ENCODE measurements around the gene MYOM1. TPM values are rescaled to one million over a fixed set of nuclear protein-coding genes. Genes with fewer than 3 reads are reported as not detected.

Gene MYOM1
- polyA plus RNA-seq, 4 donors = 1.5 to 7.9 (median 2.8) TPM

DNA sequence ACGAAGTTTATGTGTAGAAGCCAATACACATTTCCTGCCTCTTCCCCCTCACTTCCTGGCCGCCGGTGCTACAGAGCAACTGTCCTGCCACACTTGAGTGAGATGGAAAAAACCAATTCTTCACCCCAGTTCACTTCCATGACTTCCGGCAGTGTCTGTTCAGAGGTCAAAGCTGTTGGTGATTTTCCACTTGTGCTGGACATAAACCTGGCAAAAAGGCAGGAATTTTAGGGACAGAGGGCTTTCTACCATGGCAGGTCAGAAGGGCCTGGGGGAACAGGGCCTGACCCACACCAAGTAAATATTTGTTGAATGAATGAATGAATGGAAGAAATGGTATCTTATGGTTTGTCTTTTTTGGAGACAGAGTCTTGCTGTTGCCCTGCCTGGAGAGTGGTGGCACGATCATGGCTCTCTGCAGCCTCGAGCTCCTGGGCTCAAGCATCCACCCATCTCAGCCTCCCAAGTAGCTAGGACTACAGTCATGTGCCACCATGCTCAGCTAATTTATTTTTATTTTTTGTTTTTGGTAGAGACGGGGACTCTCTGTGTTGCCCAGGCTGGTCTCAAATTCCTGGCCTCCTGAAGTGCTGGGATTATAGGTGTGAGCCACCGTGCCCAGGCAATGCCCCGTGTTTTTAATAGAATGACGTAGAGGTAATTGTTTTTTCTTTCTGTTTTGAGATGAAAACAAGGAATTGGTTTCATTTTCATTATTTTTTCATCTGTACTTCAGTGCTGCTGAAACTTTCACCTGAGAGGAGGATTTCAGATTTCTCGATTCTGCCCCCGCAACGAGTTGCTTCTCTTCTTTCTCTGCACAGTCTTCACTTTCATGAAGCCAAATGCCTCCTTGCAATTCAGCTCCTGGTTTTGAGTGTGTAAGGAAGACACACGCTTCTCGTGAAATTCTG lies 158.8 kb downstream of the MYOM1 start:
- no peak overlapping the region for H3K4me3 ChIP-seq (ENCODE audit: low read depth in 1 of 3, low read length in 3 of 3)
- peaks cover 0 to 8% (median 5%) of the 10 kb centered on the region in 3 donors for H3K4me1 ChIP-seq (ENCODE audit: control insufficient read depth in 3 of 3, insufficient read depth in 2 of 3, low read depth in 1 of 3, low read length in 2 of 3)
- H3K36me3 ChIP-seq (ENCODE audit: control insufficient read depth in 3 of 3, insufficient read depth in 2 of 3, low read depth in 1 of 3, low read length in 3 of 3) = no peaks in the 10 kb centered on the region
- no peaks in the 10 kb centered on the region for H3K27me3 ChIP-seq (ENCODE audit: control insufficient read depth in 3 of 3, insufficient read depth in 3 of 3, low read length in 3 of 3)
- DNase-seq (no peak), FAIRE-seq (no peak)
- H3K9me3 ChIP-seq (ENCODE audit: control insufficient read depth in 2 of 2, insufficient read depth in 1 of 2, low read depth in 1 of 2, low read length in 1 of 2) = peaks cover 0 to 4% of the 10 kb centered on the region in 2 donors
- WGBS, 3 donors = 58 to 86% (median 65%) methylated on average over 15 of the region's 15 CpGs
- peak overlapping the region in 2 of 3 donors; percentile 73 to 96 for H3K27ac ChIP-seq (ENCODE audit: low read depth in 1 of 3, low read length in 2 of 3)

DNA sequence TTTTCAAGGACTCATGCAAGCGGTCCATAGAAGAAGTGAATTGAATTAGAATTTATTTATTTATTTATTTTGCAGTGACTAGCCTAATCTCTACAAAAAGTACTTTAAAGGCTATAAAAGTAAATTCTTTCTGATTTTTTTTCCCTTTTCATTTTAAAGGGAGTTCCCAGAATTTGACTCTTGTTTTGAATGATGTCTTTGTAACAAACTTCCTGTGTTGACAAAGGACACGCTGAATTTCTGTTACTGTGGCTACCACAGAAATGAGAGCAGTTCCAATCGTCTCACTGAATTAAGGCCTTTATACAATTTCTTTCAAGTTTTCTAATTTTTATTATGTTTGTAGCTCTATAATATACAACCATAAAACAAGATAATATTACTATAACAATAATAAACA lies 160.5 kb downstream of the MYOM1 start:
- H3K27me3 ChIP-seq (ENCODE audit: control insufficient read depth in 3 of 3, insufficient read depth in 3 of 3, low read length in 3 of 3) = no peaks in the 10 kb centered on the region
- 48 to 77% (median 62%) methylated on average over 3 of the region's 3 CpGs for WGBS, 3 donors

DNA sequence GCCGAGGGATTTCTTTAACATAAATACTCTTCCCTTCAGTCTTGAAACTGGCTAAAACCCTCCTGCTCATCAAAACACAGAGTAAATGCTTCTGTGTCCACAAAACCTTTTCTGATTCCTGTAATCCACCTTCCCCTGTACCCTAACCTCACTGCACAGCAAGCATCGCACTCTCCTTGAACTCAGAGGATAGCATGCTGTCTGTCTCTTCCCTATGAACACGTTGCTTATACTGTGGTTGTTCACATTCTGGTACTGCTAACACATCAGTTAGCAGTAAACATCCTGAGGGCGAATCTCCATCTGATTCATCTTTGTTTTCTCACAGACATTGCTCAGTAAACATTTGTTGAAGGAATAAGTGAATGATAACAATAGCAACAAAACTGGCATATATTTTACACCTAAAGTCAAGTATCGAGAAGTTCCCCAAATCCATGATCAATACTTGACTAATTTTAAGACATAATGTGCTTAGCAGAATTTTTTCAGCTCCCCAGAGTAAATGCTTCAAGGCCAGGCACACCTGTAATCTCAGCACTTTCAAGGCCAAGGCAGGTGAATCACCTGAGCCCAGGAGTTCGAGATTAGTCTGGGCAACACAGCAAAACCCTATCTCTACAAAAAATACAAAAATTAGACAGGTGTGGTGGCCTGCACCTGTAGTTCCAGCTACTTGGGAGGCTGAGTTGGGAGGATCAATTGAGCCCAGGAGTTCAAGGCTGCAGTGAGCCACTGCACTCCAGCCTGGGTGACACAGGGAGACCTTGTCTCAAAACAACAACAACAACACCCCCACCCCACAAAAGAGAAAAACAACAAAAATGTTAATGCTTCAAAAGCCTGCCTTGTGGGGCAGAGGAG lies 161.2 kb downstream of the MYOM1 start:
- FAIRE-seq = no peak
- peaks cover 0 to 10% (median 5%) of the 10 kb centered on the region in 3 donors for H3K4me1 ChIP-seq (ENCODE audit: control insufficient read depth in 3 of 3, insufficient read depth in 2 of 3, low read depth in 1 of 3, low read length in 2 of 3)
- peak overlapping the region in 2 of 3 donors; percentile 5 to 93 for H3K27ac ChIP-seq (ENCODE audit: low read depth in 1 of 3, low read length in 2 of 3)
- peaks cover 0 to 4% of the 10 kb centered on the region in 2 donors for H3K9me3 ChIP-seq (ENCODE audit: control insufficient read depth in 2 of 2, insufficient read depth in 1 of 2, low read depth in 1 of 2, low read length in 1 of 2)
- no peaks in the 10 kb centered on the region for H3K27me3 ChIP-seq (ENCODE audit: control insufficient read depth in 3 of 3, insufficient read depth in 3 of 3, low read length in 3 of 3)
- no peaks in the 10 kb centered on the region for H3K36me3 ChIP-seq (ENCODE audit: control insufficient read depth in 3 of 3, insufficient read depth in 2 of 3, low read depth in 1 of 3, low read length in 3 of 3)
- H3K4me3 ChIP-seq (ENCODE audit: low read depth in 1 of 3, low read length in 3 of 3) = no peak overlapping the region
- DNase-seq = peak in 1 of 2 donors; percentile 39
- WGBS, 3 donors = 66 to 71% (median 68%) methylated on average over 6 of the region's 6 CpGs

More for the DNA sequence above, 160.5 kb downstream of the MYOM1 start:
- Histone ChIP-seq H3K4me3 (ENCODE audit: low read depth in 1 of 3, low read length in 3 of 3) (no peak overlapping the region), H3K4me1 (ENCODE audit: control insufficient read depth in 3 of 3, insufficient read depth in 2 of 3, low read depth in 1 of 3, low read length in 2 of 3) (peaks cover 0 to 10% (median 5%) of the 10 kb centered on the region in 3 donors), H3K9me3 (ENCODE audit: control insufficient read depth in 2 of 2, insufficient read depth in 1 of 2, low read depth in 1 of 2, low read length in 1 of 2) (peaks cover 0 to 4% of the 10 kb centered on the region in 2 donors), H3K27ac (ENCODE audit: low read depth in 1 of 3, low read length in 2 of 3) (peak overlapping the region in 1 of 3 donors; percentile 93), H3K36me3 (ENCODE audit: control insufficient read depth in 3 of 3, insufficient read depth in 2 of 3, low read depth in 1 of 3, low read length in 3 of 3) (no peaks in the 10 kb centered on the region)
- DNase-seq (peak in 1 of 2 donors; percentile 46), FAIRE-seq (no peak)

DNA sequence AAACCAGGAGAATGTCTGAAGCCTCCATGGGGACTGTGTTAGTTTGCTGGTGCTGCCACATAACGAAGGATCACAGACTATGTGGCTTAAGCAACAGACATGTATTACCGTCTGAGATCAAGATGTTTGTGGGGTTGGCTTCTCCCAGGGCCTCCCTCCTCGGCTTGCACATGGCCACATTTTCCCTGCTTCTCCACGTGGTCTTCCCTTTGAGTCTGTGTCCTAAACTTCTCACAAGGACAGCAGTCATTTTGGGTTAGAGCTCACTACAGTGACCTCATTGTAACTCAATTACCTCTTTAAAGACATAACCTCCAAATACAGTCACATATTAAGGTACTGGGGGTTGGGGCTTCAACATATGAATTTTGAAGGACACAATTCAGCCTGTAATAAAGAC lies 162.2 kb downstream of the MYOM1 start:
- H3K27ac ChIP-seq (ENCODE audit: low read depth in 1 of 3, low read length in 2 of 3) = peak overlapping the region in 1 of 3 donors; percentile 46
- H3K4me3 ChIP-seq (ENCODE audit: low read depth in 1 of 3, low read length in 3 of 3) = no peak overlapping the region
- H3K9me3 ChIP-seq (ENCODE audit: control insufficient read depth in 2 of 2, insufficient read depth in 1 of 2, low read depth in 1 of 2, low read length in 1 of 2) = peaks cover 0 to 4% of the 10 kb centered on the region in 2 donors
- H3K27me3 ChIP-seq (ENCODE audit: control insufficient read depth in 3 of 3, insufficient read depth in 3 of 3, low read length in 3 of 3) = no peaks in the 10 kb centered on the region
- peaks cover 0 to 10% (median 7%) of the 10 kb centered on the region in 3 donors for H3K4me1 ChIP-seq (ENCODE audit: control insufficient read depth in 3 of 3, insufficient read depth in 2 of 3, low read depth in 1 of 3, low read length in 2 of 3)
- 69 to 89% (median 88%) methylated on average over 4 of the region's 4 CpGs for WGBS, 3 donors
- FAIRE-seq (no peak), DNase-seq (no peak)
- H3K36me3 ChIP-seq (ENCODE audit: control insufficient read depth in 3 of 3, insufficient read depth in 2 of 3, low read depth in 1 of 3, low read length in 3 of 3) = no peaks in the 10 kb centered on the region

DNA sequence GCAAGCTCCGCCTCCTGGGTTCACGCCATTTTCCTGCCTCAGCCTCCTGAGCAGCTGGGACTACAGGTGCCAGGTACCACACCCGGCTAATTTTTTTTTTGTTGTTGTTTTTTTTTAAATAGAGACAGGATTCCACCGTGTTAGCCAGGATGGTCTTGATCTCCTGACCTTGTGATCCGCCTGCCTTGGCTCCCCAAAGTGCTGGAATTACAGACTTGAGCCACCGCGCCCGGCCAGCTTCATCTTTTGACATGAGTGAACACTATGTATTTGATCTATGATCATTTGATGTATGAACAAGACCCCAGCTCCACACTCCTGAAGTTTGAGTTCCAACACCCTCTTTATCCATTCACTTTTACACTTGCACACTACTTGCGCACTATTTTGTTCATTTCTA lies 163.5 kb downstream of the MYOM1 start:
- FAIRE-seq (no peak), DNase-seq (no peak)
- no peaks in the 10 kb centered on the region for H3K27me3 ChIP-seq (ENCODE audit: control insufficient read depth in 3 of 3, insufficient read depth in 3 of 3, low read length in 3 of 3)
- H3K27ac ChIP-seq (ENCODE audit: low read depth in 1 of 3, low read length in 2 of 3) = no peak overlapping the region
- H3K4me3 ChIP-seq (ENCODE audit: low read depth in 1 of 3, low read length in 3 of 3) = no peak overlapping the region
- 54 to 68% (median 59%) methylated on average over 9 of the region's 9 CpGs for WGBS, 3 donors
- H3K36me3 ChIP-seq (ENCODE audit: control insufficient read depth in 3 of 3, insufficient read depth in 2 of 3, low read depth in 1 of 3, low read length in 3 of 3) = no peaks in the 10 kb centered on the region
- peaks cover 0 to 14% (median 7%) of the 10 kb centered on the region in 3 donors for H3K4me1 ChIP-seq (ENCODE audit: control insufficient read depth in 3 of 3, insufficient read depth in 2 of 3, low read depth in 1 of 3, low read length in 2 of 3)
- H3K9me3 ChIP-seq (ENCODE audit: control insufficient read depth in 2 of 2, insufficient read depth in 1 of 2, low read depth in 1 of 2, low read length in 1 of 2) = peaks cover 0 to under 1% of the 10 kb centered on the region in 2 donors

DNA sequence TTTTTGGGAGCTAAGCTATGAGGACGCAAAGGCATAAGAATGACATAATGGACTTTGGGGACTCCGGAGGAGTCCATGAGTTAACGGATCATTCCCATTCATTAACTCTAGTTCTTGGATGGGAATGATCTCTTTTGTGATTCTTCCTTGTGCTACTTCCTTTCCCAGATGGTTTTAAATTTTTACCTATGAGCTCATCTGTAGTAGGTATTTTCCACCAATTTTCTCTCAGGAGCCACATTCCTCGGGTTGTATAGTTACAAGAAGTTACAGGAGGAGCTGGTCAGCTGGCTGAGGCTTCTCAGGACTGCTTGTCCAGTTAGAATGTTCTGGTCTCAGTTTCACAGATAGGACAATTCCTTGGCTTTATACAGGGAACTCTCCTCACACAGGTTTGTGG lies 164.0 kb downstream of the MYOM1 start:
- H3K4me1 ChIP-seq (ENCODE audit: control insufficient read depth in 3 of 3, insufficient read depth in 2 of 3, low read depth in 1 of 3, low read length in 2 of 3) = peaks cover 0 to 18% (median 7%) of the 10 kb centered on the region in 3 donors
- H3K9me3 ChIP-seq (ENCODE audit: control insufficient read depth in 2 of 2, insufficient read depth in 1 of 2, low read depth in 1 of 2, low read length in 1 of 2) = no peaks in the 10 kb centered on the region
- FAIRE-seq (no peak), DNase-seq (no peak)
- H3K27ac ChIP-seq (ENCODE audit: low read depth in 1 of 3, low read length in 2 of 3) = no peak overlapping the region
- H3K36me3 ChIP-seq (ENCODE audit: control insufficient read depth in 3 of 3, insufficient read depth in 2 of 3, low read depth in 1 of 3, low read length in 3 of 3) = no peaks in the 10 kb centered on the region
- H3K27me3 ChIP-seq (ENCODE audit: control insufficient read depth in 3 of 3, insufficient read depth in 3 of 3, low read length in 3 of 3) = no peaks in the 10 kb centered on the region
- WGBS, 3 donors = 61 to 77% (median 76%) methylated on average over 4 of the region's 4 CpGs
- H3K4me3 ChIP-seq (ENCODE audit: low read depth in 1 of 3, low read length in 3 of 3) = no peak overlapping the region

DNA sequence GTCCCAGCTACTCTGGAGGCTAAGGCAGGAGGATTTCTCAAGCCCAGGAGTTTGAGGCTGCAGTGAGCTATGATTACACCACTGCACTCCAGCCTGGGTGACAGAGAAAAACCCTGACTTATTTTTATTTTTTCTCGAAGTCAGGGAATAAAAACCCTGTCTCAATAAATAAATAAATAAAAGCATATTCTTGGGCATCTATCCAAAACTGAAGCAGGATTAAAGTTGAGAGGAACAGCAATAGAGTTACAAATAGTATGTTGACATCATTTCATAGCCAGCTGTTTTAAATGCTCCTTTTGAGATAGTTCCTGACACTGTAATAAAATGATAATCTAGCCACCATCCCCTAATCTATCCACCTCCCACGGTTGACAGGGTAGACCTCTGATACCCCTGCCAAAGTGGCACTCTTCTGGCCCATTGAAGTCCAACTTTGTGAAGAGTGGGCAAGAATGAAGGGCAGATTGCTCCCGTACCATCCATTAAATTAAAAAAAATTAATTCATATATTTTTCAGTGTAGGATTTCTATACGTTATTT lies 164.5 kb downstream of the MYOM1 start:
- WGBS, 3 donors = 55 to 62% (median 57%) methylated on average over 4 of the region's 4 CpGs
- Histone ChIP-seq H3K4me1 (ENCODE audit: control insufficient read depth in 3 of 3, insufficient read depth in 2 of 3, low read depth in 1 of 3, low read length in 2 of 3) (peaks cover 0 to 18% (median 7%) of the 10 kb centered on the region in 3 donors), H3K27ac (ENCODE audit: low read depth in 1 of 3, low read length in 2 of 3) (no peak overlapping the region), H3K4me3 (ENCODE audit: low read depth in 1 of 3, low read length in 3 of 3) (no peak overlapping the region), H3K36me3 (ENCODE audit: control insufficient read depth in 3 of 3, insufficient read depth in 2 of 3, low read depth in 1 of 3, low read length in 3 of 3) (no peaks in the 10 kb centered on the region), H3K9me3 (ENCODE audit: control insufficient read depth in 2 of 2, insufficient read depth in 1 of 2, low read depth in 1 of 2, low read length in 1 of 2) (no peaks in the 10 kb centered on the region), H3K27me3 (ENCODE audit: control insufficient read depth in 3 of 3, insufficient read depth in 3 of 3, low read length in 3 of 3) (no peaks in the 10 kb centered on the region)
- FAIRE-seq (no peak), DNase-seq (no peak)

DNA sequence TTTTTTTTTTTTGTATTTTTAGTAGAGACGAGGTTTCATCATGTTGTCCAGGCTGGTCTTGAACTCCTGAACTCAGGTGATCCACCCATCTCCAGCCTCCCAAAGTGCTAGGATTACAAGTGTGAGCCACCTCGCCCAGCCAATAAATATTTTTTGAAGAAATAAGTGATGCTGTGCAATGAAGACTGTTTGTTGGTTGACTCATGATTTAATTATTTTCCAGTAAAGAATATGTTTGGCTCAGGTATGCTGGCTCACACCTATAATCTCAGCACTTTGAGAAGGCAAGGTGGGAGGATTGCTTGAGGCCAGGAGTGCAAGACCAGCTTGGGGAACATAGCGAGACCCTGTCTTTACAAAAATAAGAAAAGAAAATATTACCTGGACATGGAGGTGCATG lies 165.0 kb downstream of the MYOM1 start:
- no peak overlapping the region for H3K4me3 ChIP-seq (ENCODE audit: low read depth in 1 of 3, low read length in 3 of 3)
- no peaks in the 10 kb centered on the region for H3K27me3 ChIP-seq (ENCODE audit: control insufficient read depth in 3 of 3, insufficient read depth in 3 of 3, low read length in 3 of 3)
- H3K27ac ChIP-seq (ENCODE audit: low read depth in 1 of 3, low read length in 2 of 3) = no peak overlapping the region
- no peaks in the 10 kb centered on the region for H3K9me3 ChIP-seq (ENCODE audit: control insufficient read depth in 2 of 2, insufficient read depth in 1 of 2, low read depth in 1 of 2, low read length in 1 of 2)
- WGBS, 3 donors = 80 to 88% (median 86%) methylated on average over 3 of the region's 3 CpGs
- no peaks in the 10 kb centered on the region for H3K36me3 ChIP-seq (ENCODE audit: control insufficient read depth in 3 of 3, insufficient read depth in 2 of 3, low read depth in 1 of 3, low read length in 3 of 3)
- DNase-seq (no peak), FAIRE-seq (no peak)
- H3K4me1 ChIP-seq (ENCODE audit: control insufficient read depth in 3 of 3, insufficient read depth in 2 of 3, low read depth in 1 of 3, low read length in 2 of 3) = peaks cover 0 to 18% (median 7%) of the 10 kb centered on the region in 3 donors
